Measurements from ENCODE around the gene RASA2.

The RASA2 gene

GRCh38 chr3:141485641-141486495 lies 959 bp upstream of the RASA2 start:
- DNase-seq: no peak
- no peaks in the 10 kb centered on the region for H3K4me1 ChIP-seq
- H3K36me3 ChIP-seq: peaks cover 5% of the 10 kb centered on the region; the same call in 1 of the 2 replicates
- no peaks in the 10 kb centered on the region for H3K9me3 ChIP-seq
- H3K4me3 ChIP-seq (ENCODE audit: low read depth, low read length): peak overlapping the region; percentile 62
- H3K27me3 ChIP-seq: no peaks in the 10 kb centered on the region
- no peak for TF ChIP-seq CTCF (IDR thresholded peaks at IDR 0.05; ENCODE audit: low read depth, low read length)

GRCh38 chr3:141486496-141486745 lies 406 bp upstream of the RASA2 start:
- DNase-seq: no peak
- no peak for TF ChIP-seq CTCF (IDR thresholded peaks at IDR 0.05; ENCODE audit: low read depth, low read length)
- Histone ChIP-seq H3K4me3 (ENCODE audit: low read depth, low read length) (peak overlapping the region; percentile 62), H3K27me3 (no peaks in the 10 kb centered on the region), H3K4me1 (no peaks in the 10 kb centered on the region; the same call in 1 of the 2 replicates), H3K36me3 (peaks cover 5% of the 10 kb centered on the region; the same call in 1 of the 2 replicates), H3K9me3 (no peaks in the 10 kb centered on the region)

- Histone ChIP-seq H3K36me3 (peaks cover 5% of the 10 kb centered on the region; the same call in 1 of the 2 replicates), H3K9me3 (no peaks in the 10 kb centered on the region), H3K4me3 (ENCODE audit: low read depth, low read length) (peak overlapping the region; percentile 81), H3K27me3 (no peaks in the 10 kb centered on the region), H3K4me1 (peaks cover 3% of the 10 kb centered on the region; the same call in 1 of the 2 replicates)
- DNase-seq: peak; percentile 77
- TF ChIP-seq CTCF (IDR thresholded peaks at IDR 0.05; ENCODE audit: low read depth, low read length): no peak
These were observed 860 bp downstream of the RASA2 start for GRCh38 chr3:141487521-141488252.

DNA sequence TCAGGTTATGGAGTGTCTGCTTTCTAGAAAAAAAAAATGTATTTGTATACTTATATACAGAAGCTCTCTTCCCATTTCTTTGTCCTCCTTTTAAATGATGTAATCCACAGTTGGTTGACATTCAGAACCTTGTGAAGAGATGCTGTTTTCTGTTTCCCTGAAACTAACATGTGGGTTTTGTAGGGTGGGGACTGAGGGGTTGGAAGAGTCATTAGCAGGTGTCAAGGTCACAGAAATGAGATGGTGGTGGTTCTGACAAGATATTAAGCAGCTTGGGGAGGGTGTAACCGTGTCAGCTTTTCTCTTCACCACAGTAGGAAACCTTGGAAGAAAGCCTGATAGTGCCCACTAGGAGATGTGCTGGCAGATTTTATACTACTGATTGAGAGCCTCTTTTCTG lies 2.4 kb downstream of the RASA2 start:
- Histone ChIP-seq H3K36me3 (peaks cover 5% of the 10 kb centered on the region; the same call in 1 of the 2 replicates), H3K4me1 (peaks cover 3% of the 10 kb centered on the region; the same call in 1 of the 2 replicates), H3K4me3 (ENCODE audit: low read depth, low read length) (no peak overlapping the region), H3K27me3 (no peaks in the 10 kb centered on the region), H3K9me3 (no peaks in the 10 kb centered on the region)
- no peak for DNase-seq
- TF ChIP-seq CTCF (IDR thresholded peaks at IDR 0.05; ENCODE audit: low read depth, low read length): no peak

GRCh38 chr3:141491081-141491480 lies 4.3 kb downstream of the RASA2 start:
- Histone ChIP-seq H3K9me3 (no peaks in the 10 kb centered on the region), H3K4me1 (peaks cover 3% of the 10 kb centered on the region; the same call in 1 of the 2 replicates), H3K4me3 (ENCODE audit: low read depth, low read length) (no peak overlapping the region), H3K36me3 (peaks cover 5% of the 10 kb centered on the region; the same call in 1 of the 2 replicates), H3K27me3 (no peaks in the 10 kb centered on the region)
- no peak for TF ChIP-seq CTCF (IDR thresholded peaks at IDR 0.05; ENCODE audit: low read depth, low read length)
- no peak for DNase-seq
